ENCODE data around the gene SLC17A2. TPM values are rescaled to one million over a fixed set of nuclear protein-coding genes. Genes with fewer than 3 reads are reported as not detected.

Gene SLC17A2
- total RNA-seq, 1 experiment from 2014 or later = not detected

DNA sequence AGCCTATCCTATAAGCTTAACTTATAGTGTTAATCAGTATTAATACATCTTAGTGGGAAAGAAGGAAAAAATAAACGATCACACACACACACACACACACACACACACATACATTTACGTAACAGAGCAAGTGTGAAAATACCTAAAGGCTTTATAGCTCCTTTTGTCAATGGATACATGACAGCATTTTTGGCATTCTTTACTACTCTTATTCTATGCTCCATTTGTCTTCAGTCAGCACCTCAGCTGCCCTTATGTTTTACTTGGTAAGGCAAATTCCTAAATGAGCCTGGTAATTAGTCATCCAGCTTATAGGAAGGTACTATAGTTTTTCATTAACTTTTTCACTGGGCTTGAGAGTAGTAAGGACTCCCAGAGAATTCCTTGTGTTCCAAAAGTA, 31.4 kb downstream of the SLC17A2 start:
- intact Hi-C loops (cut with micrococcal nuclease; ENCODE audit: unreplicated experiment) = no loop called here
- no peaks in the 10 kb centered on the region for H3K36me3 ChIP-seq (ENCODE audit: low read depth)
- H3F3A ChIP-seq (ENCODE audit: insufficient read depth, low read depth) = no peaks in the 10 kb centered on the region
- no TSS peak for BruUV-seq (replicated peaks)
- TF ChIP-seq EZH2 (IDR thresholded peaks at IDR 0.05; ENCODE audit: low read depth) = no peak
- TF ChIP-seq, protein P1, sequence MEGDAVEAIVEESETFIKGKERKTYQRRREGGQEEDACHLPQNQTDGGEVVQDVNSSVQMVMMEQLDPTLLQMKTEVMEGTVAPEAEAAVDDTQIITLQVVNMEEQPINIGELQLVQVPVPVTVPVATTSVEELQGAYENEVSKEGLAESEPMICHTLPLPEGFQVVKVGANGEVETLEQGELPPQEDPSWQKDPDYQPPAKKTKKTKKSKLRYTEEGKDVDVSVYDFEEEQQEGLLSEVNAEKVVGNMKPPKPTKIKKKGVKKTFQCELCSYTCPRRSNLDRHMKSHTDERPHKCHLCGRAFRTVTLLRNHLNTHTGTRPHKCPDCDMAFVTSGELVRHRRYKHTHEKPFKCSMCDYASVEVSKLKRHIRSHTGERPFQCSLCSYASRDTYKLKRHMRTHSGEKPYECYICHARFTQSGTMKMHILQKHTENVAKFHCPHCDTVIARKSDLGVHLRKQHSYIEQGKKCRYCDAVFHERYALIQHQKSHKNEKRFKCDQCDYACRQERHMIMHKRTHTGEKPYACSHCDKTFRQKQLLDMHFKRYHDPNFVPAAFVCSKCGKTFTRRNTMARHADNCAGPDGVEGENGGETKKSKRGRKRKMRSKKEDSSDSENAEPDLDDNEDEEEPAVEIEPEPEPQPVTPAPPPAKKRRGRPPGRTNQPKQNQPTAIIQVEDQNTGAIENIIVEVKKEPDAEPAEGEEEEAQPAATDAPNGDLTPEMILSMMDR (conservative IDR thresholded peaks at IDR 0.05) = no peak
- no peaks in the 10 kb centered on the region for H3K4me1 ChIP-seq (replicated peaks; ENCODE audit: insufficient read depth)
- H3K4me3 ChIP-seq = no peak overlapping the region
- ChIA-PET POLR2A (ENCODE audit: unreplicated experiment) (no interaction called here), CTCF (no interaction called here)
- no peaks in the 10 kb centered on the region for H3K79me2 ChIP-seq (ENCODE audit: low read depth)
- no peak for DNase-seq
- H3K9me2 ChIP-seq (ENCODE audit: insufficient read depth) = no peaks in the 10 kb centered on the region
- H3K4me2 ChIP-seq = no peak overlapping the region
- H3K27ac ChIP-seq = no peak overlapping the region
- H4K20me1 ChIP-seq (ENCODE audit: insufficient read depth) = no peaks in the 10 kb centered on the region
- no peaks in the 10 kb centered on the region for H3K9me3 ChIP-seq (ENCODE audit: insufficient read depth, low read depth)
- no peaks in the 10 kb centered on the region for H3K27me3 ChIP-seq (ENCODE audit: insufficient read depth, low read depth)
- H2AFZ ChIP-seq = no peak overlapping the region

DNA sequence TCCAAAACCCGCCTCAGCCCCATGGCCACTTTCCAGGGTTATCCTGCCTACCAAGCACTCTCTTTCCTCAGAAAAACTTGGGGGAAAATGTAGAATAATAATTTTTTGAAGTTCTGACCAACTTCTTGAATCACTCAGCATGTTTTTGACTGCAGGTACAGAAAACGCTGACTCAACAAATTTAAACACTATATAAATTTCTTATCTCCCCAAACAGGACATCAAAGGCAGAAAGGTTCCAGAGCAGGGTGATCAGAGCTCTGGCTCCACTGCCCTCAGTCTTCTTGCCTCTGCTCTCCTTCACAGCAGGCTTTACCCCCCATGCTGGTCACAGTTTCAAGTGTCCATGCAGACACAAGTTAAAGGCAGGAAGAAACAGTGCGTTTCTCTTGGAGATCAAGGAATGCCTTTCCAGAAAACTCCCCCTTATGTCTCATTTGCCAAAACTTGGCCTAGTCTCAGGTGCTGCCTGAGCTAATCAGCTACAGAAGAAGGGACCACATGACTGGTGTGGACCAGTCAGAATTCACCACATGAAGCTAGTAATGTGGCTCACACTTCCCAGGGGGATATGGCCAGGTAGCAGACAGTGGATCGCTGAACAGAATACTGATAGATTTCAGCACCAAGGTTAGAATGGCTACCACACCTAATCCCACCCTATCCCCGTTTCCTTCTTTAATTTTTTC, 32.1 kb downstream of the SLC17A2 start:
- H3K9me2 ChIP-seq (ENCODE audit: insufficient read depth) = no peaks in the 10 kb centered on the region
- no peaks in the 10 kb centered on the region for H4K20me1 ChIP-seq (ENCODE audit: insufficient read depth)
- no peaks in the 10 kb centered on the region for H3F3A ChIP-seq (ENCODE audit: insufficient read depth, low read depth)
- ChIA-PET CTCF (no interaction called here), POLR2A (ENCODE audit: unreplicated experiment) (no interaction called here)
- BruUV-seq (replicated peaks) = no TSS peak
- TF ChIP-seq, protein P1 (conservative IDR thresholded peaks at IDR 0.05) = no peak
- TF ChIP-seq EZH2 (IDR thresholded peaks at IDR 0.05; ENCODE audit: low read depth) = no peak
- no peaks in the 10 kb centered on the region for H3K27me3 ChIP-seq (ENCODE audit: insufficient read depth, low read depth)
- no peaks in the 10 kb centered on the region for H3K4me1 ChIP-seq (replicated peaks; ENCODE audit: insufficient read depth)
- no peak overlapping the region for H3K4me3 ChIP-seq
- no peak overlapping the region for H3K27ac ChIP-seq
- H3K79me2 ChIP-seq (ENCODE audit: low read depth) = no peaks in the 10 kb centered on the region
- no peak for DNase-seq
- intact Hi-C loops (cut with micrococcal nuclease; ENCODE audit: unreplicated experiment) = no loop called here
- no peak overlapping the region for H2AFZ ChIP-seq
- no peaks in the 10 kb centered on the region for H3K36me3 ChIP-seq (ENCODE audit: low read depth)
- no peaks in the 10 kb centered on the region for H3K9me3 ChIP-seq (ENCODE audit: insufficient read depth, low read depth)
- H3K4me2 ChIP-seq = no peak overlapping the region

DNA sequence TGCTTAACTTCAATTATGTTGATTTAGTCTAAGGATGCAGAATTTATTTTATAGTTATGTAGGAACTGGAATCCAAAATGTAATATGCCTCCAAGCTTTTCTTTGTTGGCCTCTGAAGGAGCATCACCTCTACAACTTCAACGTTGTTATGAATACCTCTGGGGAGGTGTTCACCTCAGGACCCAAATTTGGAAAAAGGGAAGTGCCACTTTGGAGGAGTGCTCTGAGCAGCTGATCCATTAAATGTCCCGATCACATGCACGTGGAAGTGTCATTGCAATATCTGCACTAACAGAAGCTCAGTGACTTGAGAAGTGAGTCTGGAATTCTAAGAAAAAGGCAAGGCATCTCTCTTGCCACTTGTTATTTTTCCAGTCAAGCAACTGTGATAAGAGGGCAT, 34.2 kb downstream of the SLC17A2 start:
- Histone ChIP-seq H3K4me1 (replicated peaks; ENCODE audit: insufficient read depth) (no peaks in the 10 kb centered on the region), H3K4me2 (no peak overlapping the region), H3K36me3 (ENCODE audit: low read depth) (no peaks in the 10 kb centered on the region), H3K79me2 (ENCODE audit: low read depth) (no peaks in the 10 kb centered on the region), H2AFZ (no peak overlapping the region), H3K9me2 (ENCODE audit: insufficient read depth) (no peaks in the 10 kb centered on the region), H3K27ac (no peak overlapping the region), H3K4me3 (no peak overlapping the region), H3K27me3 (ENCODE audit: insufficient read depth, low read depth) (no peaks in the 10 kb centered on the region), H3F3A (ENCODE audit: insufficient read depth, low read depth) (no peaks in the 10 kb centered on the region), H3K9me3 (ENCODE audit: insufficient read depth, low read depth) (no peaks in the 10 kb centered on the region), H4K20me1 (ENCODE audit: insufficient read depth) (no peaks in the 10 kb centered on the region)
- ChIA-PET POLR2A (ENCODE audit: unreplicated experiment) (no interaction called here), CTCF (no interaction called here)
- TF ChIP-seq, protein P1 (conservative IDR thresholded peaks at IDR 0.05) = no peak
- no peak for TF ChIP-seq EZH2 (IDR thresholded peaks at IDR 0.05; ENCODE audit: low read depth)
- intact Hi-C loops (cut with micrococcal nuclease; ENCODE audit: unreplicated experiment) = no loop called here
- BruUV-seq (replicated peaks) = no TSS peak
- no peak for DNase-seq

Measured in PC-9 (cell line).